ENCODE data around the gene MPRIP. TPM values are rescaled to one million over a fixed set of nuclear protein-coding genes. Genes with fewer than 3 reads are reported as not detected.

Gene MPRIP
- total RNA-seq, 1 experiment from 2014 or later: 132 TPM

DNA sequence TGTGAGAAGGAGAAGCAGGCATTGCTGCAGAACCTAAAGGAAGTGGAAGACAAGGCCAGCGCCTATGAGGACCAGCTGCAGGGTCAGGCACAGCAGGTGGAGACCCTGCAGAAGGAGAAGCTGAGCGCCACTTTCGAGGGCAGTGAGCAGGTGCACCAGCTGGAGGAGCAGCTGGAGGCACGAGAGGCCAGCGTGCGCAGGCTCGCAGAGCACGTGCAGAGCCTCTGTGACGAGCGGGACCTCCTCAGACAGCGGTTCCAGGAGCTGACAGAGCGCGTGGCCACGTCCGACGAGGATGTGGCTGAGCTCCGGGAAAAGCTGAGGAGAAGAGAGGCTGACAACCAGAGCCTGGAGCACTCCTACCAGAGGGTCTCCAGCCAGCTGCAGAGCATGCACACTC is 122.4 kb downstream of the MPRIP start:
- no peak overlapping the region for H3K27ac ChIP-seq (ENCODE audit: insufficient read length, low read depth, low read length)
- no peak overlapping the region for H2BK12ac ChIP-seq (ENCODE audit: insufficient read length, low read depth, low read length)
- no peak overlapping the region for H3K4ac ChIP-seq (ENCODE audit: low read depth, low read length)
- H3K79me2 ChIP-seq (ENCODE audit: insufficient read depth, low read length): no peaks in the 10 kb centered on the region
- no peak overlapping the region for H4K5ac ChIP-seq (ENCODE audit: insufficient read length, low read depth, low read length)
- H3K27me3 ChIP-seq (ENCODE audit: insufficient read depth, low read length): no peaks in the 10 kb centered on the region
- H3K9me3 ChIP-seq (ENCODE audit: control insufficient read depth, low read depth, low read length): no peaks in the 10 kb centered on the region
- no peak overlapping the region for H3K14ac ChIP-seq (ENCODE audit: insufficient read depth, low read length)
- no peak overlapping the region for H3T11ph ChIP-seq (ENCODE audit: low read length)
- H2BK5ac ChIP-seq (ENCODE audit: insufficient read length, low read length): no peak overlapping the region
- H3K4me1 ChIP-seq (ENCODE audit: insufficient read depth, low read length): no peaks in the 10 kb centered on the region
- no peak for DNase-seq
- Mint-ChIP-seq H3K4me3 (no peak overlapping the region), H3K4me1 (0 out of 4 replicates have a peak, but pooled peaks cover 0 to 3% of the 10 kb centered on the region in 2 experiments), H3K27ac (peak overlapping the region in 1 of 3 experiments; percentile 68; a peak in 1 of 7 replicates), H3K9me3 (no peaks in the 10 kb centered on the region), H3K36me3 (ENCODE audit: insufficient read depth in 1 of 3, low read depth in 3 of 3) (peaks cover 20 to 61% (median 42%) of the 10 kb centered on the region in 3 experiments; a peak in 6 of 7 replicates), H3K27me3 (ENCODE audit: low read depth) (no peaks in the 10 kb centered on the region)
- H3K79me1 ChIP-seq (ENCODE audit: insufficient read depth, low read depth, low read length, poor library complexity, severe bottlenecking): no peaks in the 10 kb centered on the region
- H3K23me2 ChIP-seq (ENCODE audit: insufficient read length, low read depth, low read length, poor library complexity, severe bottlenecking): no peaks in the 10 kb centered on the region
- no peak overlapping the region for H2AFZ ChIP-seq (ENCODE audit: low read length)
- H3K18ac ChIP-seq (ENCODE audit: insufficient read length, low read depth, low read length): no peak overlapping the region
- no peak overlapping the region for H3K23ac ChIP-seq (ENCODE audit: insufficient read length, low read depth, low read length)
- H4K20me1 ChIP-seq (ENCODE audit: control insufficient read depth, insufficient read depth, insufficient read length): no peaks in the 10 kb centered on the region
- H4K91ac ChIP-seq (ENCODE audit: insufficient read length, low read depth, low read length): no peak overlapping the region
- TF ChIP-seq, protein P1, sequence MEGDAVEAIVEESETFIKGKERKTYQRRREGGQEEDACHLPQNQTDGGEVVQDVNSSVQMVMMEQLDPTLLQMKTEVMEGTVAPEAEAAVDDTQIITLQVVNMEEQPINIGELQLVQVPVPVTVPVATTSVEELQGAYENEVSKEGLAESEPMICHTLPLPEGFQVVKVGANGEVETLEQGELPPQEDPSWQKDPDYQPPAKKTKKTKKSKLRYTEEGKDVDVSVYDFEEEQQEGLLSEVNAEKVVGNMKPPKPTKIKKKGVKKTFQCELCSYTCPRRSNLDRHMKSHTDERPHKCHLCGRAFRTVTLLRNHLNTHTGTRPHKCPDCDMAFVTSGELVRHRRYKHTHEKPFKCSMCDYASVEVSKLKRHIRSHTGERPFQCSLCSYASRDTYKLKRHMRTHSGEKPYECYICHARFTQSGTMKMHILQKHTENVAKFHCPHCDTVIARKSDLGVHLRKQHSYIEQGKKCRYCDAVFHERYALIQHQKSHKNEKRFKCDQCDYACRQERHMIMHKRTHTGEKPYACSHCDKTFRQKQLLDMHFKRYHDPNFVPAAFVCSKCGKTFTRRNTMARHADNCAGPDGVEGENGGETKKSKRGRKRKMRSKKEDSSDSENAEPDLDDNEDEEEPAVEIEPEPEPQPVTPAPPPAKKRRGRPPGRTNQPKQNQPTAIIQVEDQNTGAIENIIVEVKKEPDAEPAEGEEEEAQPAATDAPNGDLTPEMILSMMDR (conservative IDR thresholded peaks at IDR 0.05): no peak
- no peak overlapping the region for H3K4me2 ChIP-seq (ENCODE audit: insufficient read depth, insufficient read length, low read length)
- no peak overlapping the region for H2AK5ac ChIP-seq (ENCODE audit: insufficient read length, low read length)
- no peak overlapping the region for H2BK120ac ChIP-seq (ENCODE audit: low read depth, low read length, poor library complexity, severe bottlenecking)
- WGBS (ENCODE audit: extremely low coverage, insufficient read length, low lambda C conversion rate): no CpG with 5 or more reads among the region's 17 CpGs
- H3K9ac ChIP-seq (ENCODE audit: extremely low read depth, insufficient read length, low read length): no peak overlapping the region
- H3K56ac ChIP-seq (ENCODE audit: insufficient read length, low read depth, low read length): no peak overlapping the region
- no peak overlapping the region for H4K8ac ChIP-seq (replicated peaks; ENCODE audit: insufficient read length, low read depth, low read length)
- H2BK15ac ChIP-seq (ENCODE audit: low read depth, low read length): no peak overlapping the region
- no peak overlapping the region for H2BK20ac ChIP-seq (ENCODE audit: low read depth, low read length, poor library complexity, severe bottlenecking)

All from H9 (cell line).